OCI-LY7 (cell line): ENCODE measurements around the gene SHPK. TPM values are rescaled to one million over a fixed set of nuclear protein-coding genes. Genes with fewer than 3 reads are reported as not detected.

Experiments
- BruUV-seq: library from RNA; stranded (reverse); fragments of 400-500 nt; replicated peaks from 2 replicates; lab custom pipeline; 2021; lab: Mats Ljungman, UMichigan
- CTCF ChIA-PET: fragments of 300-600 bp; sonication (Branson Sonifier 250); formaldehyde crosslinking; loops from one replicate; lab custom pipeline; 2022; ENCODE audit warnings: antibody characterized with exemption; ENCODE audit not compliant: unreplicated experiment; lab: Charles Lee
- POLR2A ChIA-PET: fragments of 300-600 bp; sonication (Branson Sonifier 250); formaldehyde crosslinking; loops from one replicate; lab custom pipeline; 2022; ENCODE audit warnings: antibody characterized with exemption; lab: Charles Lee
- DNase-seq: peaks from one replicate; pipeline ENCODE4 v3.0.0-alpha.2; 2015; ENCODE audit warnings: low spot score
- H2AFZ ChIP-seq: fragments of 200-600 bp; sonication (generic), shearing (Covaris generic); 2 replicates; pipeline ENCODE4 v1.6.1; 2014; ENCODE audit warnings: mild to moderate bottlenecking, antibody characterized with exemption, low read length, moderate library complexity
- H3K27ac ChIP-seq: fragments of 200-600 bp; sonication (generic); 2 replicates; pipeline ENCODE4 v1.5.1; 2014; ENCODE audit warnings: mixed run types, low read depth, mild to moderate bottlenecking, moderate library complexity, low read length, inconsistent platforms; ENCODE audit not compliant: poor library complexity, severe bottlenecking
- H3K36me3 ChIP-seq: fragments of 200-600 bp; sonication (generic); 2 replicates; pipeline ENCODE4 v1.6.1; 2014; ENCODE audit warnings: mild to moderate bottlenecking, antibody characterized with exemption, low read length, moderate library complexity, mixed read lengths; ENCODE audit not compliant: insufficient read depth
- H3K4me1 ChIP-seq: fragments of 200-600 bp; sonication (generic); 2 replicates; pipeline ENCODE4 v1.5.1; 2014; ENCODE audit warnings: mild to moderate bottlenecking, low read length; ENCODE audit not compliant: insufficient read depth, poor library complexity, severe bottlenecking
- H3K4me2 ChIP-seq: fragments of 200-600 bp; sonication (generic); 2 replicates; pipeline ENCODE4 v1.6.1; 2014; ENCODE audit warnings: mild to moderate bottlenecking, low read length
- H3K4me3 ChIP-seq: fragments of 200-600 bp; sonication (generic); 2 replicates; pipeline ENCODE4 v1.5.1; 2014; ENCODE audit warnings: mild to moderate bottlenecking, low read depth, low read length; ENCODE audit not compliant: poor library complexity, severe bottlenecking
- H3K79me2 ChIP-seq: fragments of 200-600 bp; sonication (generic); 2 replicates; pipeline ENCODE4 v1.6.1; 2016; ENCODE audit warnings: low read depth, mild to moderate bottlenecking, low read length, moderate library complexity, mixed read lengths; ENCODE audit not compliant: insufficient read depth
- H3K9me2 ChIP-seq: fragments of 200-600 bp; sonication (generic); 2 replicates; pipeline ENCODE4 v1.6.1; 2016; ENCODE audit warnings: mild to moderate bottlenecking, low read length, mixed read lengths; ENCODE audit not compliant: insufficient read depth
- H3K9me3 ChIP-seq: fragments of 200-600 bp; sonication (generic); 2 replicates; pipeline ENCODE4 v1.6.1; 2014; ENCODE audit warnings: mild to moderate bottlenecking, mixed run types, low read length, mixed read lengths
- H4K20me1 ChIP-seq: fragments of 200-600 bp; sonication (generic); 2 replicates; pipeline ENCODE4 v1.6.1; 2014; ENCODE audit warnings: mild to moderate bottlenecking, antibody characterized with exemption, low read length, moderate library complexity, mixed read lengths; ENCODE audit not compliant: insufficient read depth
- EZH2phosphoT487 ChIP-seq: fragments of 200-600 bp; sonication (generic); IDR thresholded peaks from 2 replicates; pipeline ENCODE4 v1.6.1; 2018; ENCODE audit warnings: low read depth, borderline replicate concordance, mild to moderate bottlenecking, mixed run types, antibody characterized with exemption, low read length, moderate library complexity, mixed read lengths
- intact Hi-C: fragments of 100-400 bp; cut with micrococcal nuclease; formaldehyde crosslinking; loops from one replicate; pipeline ENCODE4 v1.10.0; 2022; ENCODE audit not compliant: unreplicated experiment
- total RNA-seq, 2 experiments: library from RNA; depleted of rRNA in 1 of 2; stranded (reverse); fragments of >200 nt in 1 of 2; shearing (Covaris generic) in 1 of 2; gene quantifications; 2 replicates each; pipeline ENCODE4 v1.2.3, GENCODE V29; 2014 to 2022
- TF ChIP-seq, protein P1 (sequence below): fragments of 200-600 bp; sonication (generic); conservative IDR thresholded peaks from 2 replicates; pipeline ENCODE4 v1.5.1; 2014; ENCODE audit warnings: mild to moderate bottlenecking, antibody characterized with exemption, low read length, moderate library complexity, mixed read lengths

The SHPK gene
- total RNA-seq, 2 experiments from 2014 or later, result 16.9 to 17.0 TPM

DNA sequence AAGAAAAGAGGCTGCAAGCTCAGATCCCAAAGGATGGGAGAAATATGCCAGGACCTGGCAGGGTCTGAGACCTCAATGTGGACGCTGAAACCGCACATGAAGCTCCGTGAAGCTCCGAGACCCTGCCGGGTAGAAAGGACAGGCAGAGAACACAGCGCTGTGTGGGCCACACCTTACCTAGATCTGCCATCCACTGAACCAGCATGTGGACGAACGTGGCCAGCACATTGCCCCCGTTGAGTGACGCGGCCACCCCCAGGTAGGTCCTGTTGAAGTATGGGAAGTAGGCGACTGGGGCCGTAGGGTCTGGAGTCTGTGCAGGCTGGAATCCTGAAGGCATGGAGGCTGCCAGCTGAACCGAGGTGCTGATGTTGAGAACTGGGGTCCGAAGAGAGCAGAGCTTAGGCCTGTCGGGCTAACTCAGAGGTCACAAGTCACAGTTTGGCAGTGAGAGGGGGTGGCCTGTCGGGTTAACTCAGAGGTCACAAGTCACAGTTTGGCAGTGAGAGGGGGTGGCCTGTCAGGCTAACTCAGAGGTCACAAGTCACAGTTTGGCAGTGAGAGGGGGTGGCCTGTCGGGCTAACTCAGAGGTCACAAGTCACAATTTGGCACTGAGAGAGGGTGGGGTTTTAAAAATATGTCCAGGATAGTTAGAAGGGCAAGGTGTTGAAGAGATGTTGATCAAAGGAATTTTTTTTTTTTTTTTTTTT is 20.7 kb downstream of the SHPK start:
- intact Hi-C loops, result no loop called here
- ChIA-PET CTCF (no interaction called here), POLR2A (interaction anchor here (0.6 kb wide), 1 partner anchor 1712 kb away, joined by 3 read pairs; no protein-coding TSS in a partner anchor)
- TF ChIP-seq, protein P1, sequence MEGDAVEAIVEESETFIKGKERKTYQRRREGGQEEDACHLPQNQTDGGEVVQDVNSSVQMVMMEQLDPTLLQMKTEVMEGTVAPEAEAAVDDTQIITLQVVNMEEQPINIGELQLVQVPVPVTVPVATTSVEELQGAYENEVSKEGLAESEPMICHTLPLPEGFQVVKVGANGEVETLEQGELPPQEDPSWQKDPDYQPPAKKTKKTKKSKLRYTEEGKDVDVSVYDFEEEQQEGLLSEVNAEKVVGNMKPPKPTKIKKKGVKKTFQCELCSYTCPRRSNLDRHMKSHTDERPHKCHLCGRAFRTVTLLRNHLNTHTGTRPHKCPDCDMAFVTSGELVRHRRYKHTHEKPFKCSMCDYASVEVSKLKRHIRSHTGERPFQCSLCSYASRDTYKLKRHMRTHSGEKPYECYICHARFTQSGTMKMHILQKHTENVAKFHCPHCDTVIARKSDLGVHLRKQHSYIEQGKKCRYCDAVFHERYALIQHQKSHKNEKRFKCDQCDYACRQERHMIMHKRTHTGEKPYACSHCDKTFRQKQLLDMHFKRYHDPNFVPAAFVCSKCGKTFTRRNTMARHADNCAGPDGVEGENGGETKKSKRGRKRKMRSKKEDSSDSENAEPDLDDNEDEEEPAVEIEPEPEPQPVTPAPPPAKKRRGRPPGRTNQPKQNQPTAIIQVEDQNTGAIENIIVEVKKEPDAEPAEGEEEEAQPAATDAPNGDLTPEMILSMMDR, result no peak
- TF ChIP-seq EZH2phosphoT487, result no peak
- no peak overlapping the region for H2AFZ ChIP-seq
- H3K36me3 ChIP-seq, result peaks cover 75% of the 10 kb centered on the region
- DNase-seq, result no peak
- no peak overlapping the region for H3K4me3 ChIP-seq
- BruUV-seq, result no TSS peak
- H3K4me1 ChIP-seq, result no peaks in the 10 kb centered on the region
- no peaks in the 10 kb centered on the region for H3K79me2 ChIP-seq
- H4K20me1 ChIP-seq, result no peaks in the 10 kb centered on the region
- H3K9me2 ChIP-seq, result no peaks in the 10 kb centered on the region
- no peak overlapping the region for H3K27ac ChIP-seq
- H3K9me3 ChIP-seq, result peaks cover 4% of the 10 kb centered on the region; the same call in 1 of the 2 replicates
- no peak overlapping the region for H3K4me2 ChIP-seq

DNA sequence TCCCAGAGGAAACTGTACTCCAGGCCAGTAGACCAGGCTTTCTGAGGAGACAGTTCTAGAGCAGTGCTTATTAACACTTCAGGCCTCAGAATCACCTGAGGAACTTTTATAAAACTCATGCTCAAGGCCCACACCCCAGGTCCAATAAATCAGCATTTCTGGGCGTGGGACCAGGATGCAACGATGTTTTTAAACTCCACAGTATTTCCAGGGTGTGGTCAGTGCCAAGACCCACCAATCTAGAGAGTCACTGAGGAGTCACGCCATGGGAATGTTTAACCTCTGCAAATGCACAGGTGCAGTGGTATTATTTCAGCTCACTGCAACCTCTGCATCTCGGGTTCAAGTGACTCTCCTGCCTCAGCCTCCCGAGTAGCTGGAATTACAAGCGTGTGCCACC is 22.9 kb downstream of the SHPK start:
- POLR2A ChIA-PET, result no interaction called here

More for the DNA sequence above, 22.9 kb downstream of the SHPK start:
- H3K9me2 ChIP-seq, result no peaks in the 10 kb centered on the region
- CTCF ChIA-PET, result no interaction called here
- H3K4me2 ChIP-seq, result no peak overlapping the region
- no peaks in the 10 kb centered on the region for H3K4me1 ChIP-seq
- peaks cover 73% of the 10 kb centered on the region for H3K36me3 ChIP-seq
- no peak for DNase-seq
- peaks cover 4% of the 10 kb centered on the region; the same call in 1 of the 2 replicates for H3K9me3 ChIP-seq
- intact Hi-C loops, result no loop called here
- no TSS peak for BruUV-seq
- no peak overlapping the region for H3K27ac ChIP-seq
- TF ChIP-seq EZH2phosphoT487, result no peak
- TF ChIP-seq, protein P1, result no peak
- H2AFZ ChIP-seq, result no peak overlapping the region
- H4K20me1 ChIP-seq, result no peaks in the 10 kb centered on the region
- H3K4me3 ChIP-seq, result no peak overlapping the region
- no peaks in the 10 kb centered on the region for H3K79me2 ChIP-seq
